Stimulated activated CD8-positive, alpha-beta memory T cell treated with anti-CD3 and anti-CD28 coated beads, Interleukin-2, amount 100 ng/mL, for 1 hour (primary cell): ENCODE measurements around the gene DYSF.

Source experiments
- DNase-seq, 2 donors: peaks; one replicate each; pipeline ENCODE4 v3.0.0-alpha.2; 2020; ENCODE audit warnings: low read depth in 2 of 2

Gene DYSF

DNA sequence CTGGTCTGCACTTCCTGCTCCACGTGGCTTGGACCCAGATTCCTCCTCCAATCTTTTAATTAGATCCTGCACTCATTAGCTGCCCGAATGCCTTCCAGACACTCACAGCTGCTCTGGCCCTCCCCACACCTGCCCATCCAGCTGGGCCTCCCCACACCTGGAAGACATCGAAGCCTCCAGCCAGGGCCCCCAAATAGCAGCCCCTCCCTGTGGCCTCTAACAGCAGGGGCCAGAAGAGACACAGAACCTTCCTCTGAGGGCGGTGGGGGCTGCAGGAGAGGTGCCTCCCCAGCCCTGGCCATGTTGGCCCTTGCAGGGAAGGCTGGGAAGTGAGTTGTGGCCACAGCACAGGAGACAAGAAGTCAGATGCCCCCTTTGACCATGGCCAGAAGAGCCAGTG lies 252.8 kb downstream of the DYSF start:
- no peak for DNase-seq

DNA sequence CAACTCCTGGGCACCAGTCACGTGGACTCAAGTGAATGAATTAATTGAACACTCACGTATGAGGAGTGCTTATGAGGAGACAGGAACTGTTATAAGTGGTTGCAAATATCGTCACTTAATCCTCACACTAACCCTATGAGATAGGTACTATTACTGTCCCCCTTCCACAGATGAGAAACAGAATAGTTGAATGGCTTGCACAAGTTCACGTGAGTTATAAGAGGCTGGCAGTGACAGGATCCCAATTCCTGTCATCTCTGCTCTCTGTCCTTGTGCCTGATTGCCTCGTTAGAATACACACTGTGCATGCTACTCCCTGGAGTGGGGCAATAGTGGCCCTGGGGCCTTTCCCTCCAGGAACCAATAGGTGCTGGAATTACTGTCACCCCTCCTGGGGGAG lies 253.5 kb downstream of the DYSF start:
- DNase-seq = no peak

DNA sequence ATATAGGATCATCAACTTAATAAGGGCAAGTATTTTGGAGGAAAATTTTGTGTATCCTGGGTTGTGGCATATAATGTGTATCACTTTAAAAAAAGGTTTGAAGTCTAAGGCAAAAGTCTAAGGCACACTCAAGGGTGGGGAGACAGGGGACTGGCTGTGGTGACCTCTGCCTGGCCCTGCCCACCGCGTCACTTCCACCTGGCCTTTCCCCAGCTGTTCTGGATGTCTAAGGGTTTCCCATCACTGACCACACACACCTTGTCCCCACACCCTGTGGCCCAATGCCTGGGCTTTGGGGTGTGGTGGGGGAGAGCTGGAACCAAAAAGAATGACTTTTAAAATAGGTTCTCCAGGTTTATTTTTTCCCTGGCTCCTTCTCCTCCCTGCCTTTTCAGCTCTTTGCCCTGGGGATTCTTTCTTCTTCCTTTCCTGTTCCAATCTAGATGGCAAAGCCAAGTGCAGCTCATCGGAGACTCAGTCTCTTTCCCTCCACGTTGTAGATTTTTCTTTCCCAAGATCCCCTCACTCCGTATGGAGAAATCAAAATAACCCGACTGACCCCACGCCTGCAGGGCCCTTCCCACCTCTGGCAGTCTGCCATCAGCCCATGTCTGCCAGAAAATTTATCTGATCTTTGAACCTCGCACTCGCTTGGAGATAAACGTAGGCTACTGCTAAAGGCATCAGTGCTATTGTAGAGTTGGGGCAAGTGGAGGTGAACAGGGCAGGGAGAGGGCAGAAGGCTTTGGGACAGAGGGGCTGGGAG lies 257.2 kb downstream of the DYSF start:
- no peak for DNase-seq

DNA sequence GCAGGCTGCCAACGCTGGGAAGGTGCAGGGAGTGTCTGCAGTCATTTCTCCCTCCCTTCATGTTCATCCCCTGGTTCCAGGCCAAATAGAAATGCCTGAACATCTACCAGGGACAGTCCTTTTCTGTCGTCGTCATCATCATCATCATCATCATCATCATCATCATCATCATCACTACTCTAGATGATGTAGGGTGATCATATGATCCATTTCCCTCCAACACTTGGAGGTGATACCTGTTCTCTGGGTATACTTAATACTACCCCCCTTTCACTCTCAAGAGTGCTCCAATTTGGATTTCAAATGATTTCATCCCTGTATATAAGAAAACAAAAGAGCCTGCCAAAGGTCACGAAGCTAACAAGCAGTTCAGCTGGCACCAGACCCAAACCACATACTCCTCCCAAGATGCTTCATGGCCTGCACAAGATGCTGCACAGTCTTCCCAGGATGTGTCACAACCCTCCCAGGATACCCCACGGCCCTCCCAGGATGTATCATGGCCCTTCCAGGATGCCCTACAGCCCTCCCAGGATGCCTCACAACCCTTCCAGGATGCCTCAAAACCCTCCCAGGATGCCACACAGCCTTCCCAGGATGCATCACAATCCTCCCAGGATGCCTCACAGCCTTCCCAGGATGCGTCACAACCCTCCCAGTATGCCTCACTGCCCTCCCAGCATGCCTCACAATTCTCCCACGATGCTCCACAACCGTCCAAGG lies 257.9 kb downstream of the DYSF start:
- no peak for DNase-seq

DNA sequence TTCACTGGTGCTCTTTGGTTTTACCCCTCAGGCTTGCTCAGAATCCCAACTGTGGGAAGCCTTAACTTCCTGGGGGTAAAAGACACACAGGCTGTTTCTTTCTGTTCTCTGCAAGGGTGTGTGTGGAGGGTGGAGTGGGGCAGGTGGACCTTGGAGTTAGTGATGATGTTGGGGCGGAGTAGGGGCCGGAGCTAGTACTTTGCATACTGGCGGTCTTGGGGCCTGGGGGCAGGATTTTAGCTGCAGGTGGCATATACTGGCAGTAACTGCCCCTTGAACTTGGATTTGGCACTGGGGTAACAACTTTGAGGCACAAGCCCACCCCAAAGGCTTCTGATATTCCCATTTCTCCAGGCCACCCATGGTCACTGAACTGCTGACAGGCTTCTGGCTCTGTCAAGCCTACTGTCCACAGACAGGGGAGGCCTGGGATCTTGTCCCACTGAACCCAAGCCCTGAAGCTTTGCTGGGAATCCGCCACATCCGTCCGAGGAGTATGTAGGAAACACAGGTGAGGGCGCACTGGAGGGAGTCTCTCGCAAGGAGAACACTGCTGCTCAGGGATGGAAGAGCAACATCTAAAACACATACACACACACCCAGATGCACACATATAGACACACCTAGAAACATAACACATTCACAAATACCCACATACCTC lies 258.9 kb downstream of the DYSF start:
- DNase-seq = no peak

DNA sequence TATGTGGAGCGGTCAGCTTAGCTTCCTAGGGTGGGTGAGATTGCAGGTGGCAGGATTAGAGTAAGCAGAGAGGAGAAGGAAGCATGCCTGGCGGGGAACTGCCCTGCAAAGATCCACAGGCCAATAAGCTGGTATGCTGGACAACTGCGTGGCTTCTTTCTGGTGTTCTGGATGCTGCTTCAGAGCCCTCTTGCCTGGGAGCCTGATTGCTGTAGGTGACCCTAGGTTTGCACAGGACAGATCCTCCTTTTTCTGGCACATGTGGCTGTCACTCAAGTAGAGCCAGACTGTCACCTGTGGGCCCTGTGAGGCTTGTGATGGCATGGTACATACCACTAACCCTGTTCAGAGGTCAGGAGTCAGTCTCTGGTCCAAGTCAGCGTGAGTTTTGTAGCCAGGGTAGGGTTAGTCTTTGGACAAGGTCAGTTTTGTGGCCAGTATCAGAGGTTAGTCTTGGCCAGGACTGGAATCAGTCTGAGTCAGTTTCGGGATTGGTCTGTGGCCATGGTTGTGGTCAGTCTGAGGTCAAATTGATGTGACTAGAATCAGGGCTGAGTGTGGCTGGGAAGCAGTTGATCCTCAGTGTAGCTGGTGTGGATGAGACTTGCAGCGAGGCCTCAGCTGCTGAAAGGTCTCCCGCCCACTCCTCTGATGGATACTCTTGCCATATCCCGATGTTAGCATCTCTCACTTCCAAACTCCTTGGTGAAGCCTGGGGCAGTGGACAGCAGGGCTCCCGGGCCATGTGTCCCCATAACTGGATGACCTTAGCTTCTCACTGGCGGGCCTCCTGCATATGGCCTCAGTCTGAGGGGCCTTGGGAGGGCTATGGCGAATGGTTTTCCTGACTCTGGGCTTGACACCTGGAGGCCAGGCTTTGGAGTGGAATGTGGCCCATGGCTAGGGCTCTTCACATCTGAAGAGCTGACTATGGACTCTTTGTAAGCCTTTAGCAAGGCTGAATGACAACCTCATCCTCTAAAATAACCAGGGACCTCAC lies 260.5 kb downstream of the DYSF start:
- DNase-seq = no peak

DNA sequence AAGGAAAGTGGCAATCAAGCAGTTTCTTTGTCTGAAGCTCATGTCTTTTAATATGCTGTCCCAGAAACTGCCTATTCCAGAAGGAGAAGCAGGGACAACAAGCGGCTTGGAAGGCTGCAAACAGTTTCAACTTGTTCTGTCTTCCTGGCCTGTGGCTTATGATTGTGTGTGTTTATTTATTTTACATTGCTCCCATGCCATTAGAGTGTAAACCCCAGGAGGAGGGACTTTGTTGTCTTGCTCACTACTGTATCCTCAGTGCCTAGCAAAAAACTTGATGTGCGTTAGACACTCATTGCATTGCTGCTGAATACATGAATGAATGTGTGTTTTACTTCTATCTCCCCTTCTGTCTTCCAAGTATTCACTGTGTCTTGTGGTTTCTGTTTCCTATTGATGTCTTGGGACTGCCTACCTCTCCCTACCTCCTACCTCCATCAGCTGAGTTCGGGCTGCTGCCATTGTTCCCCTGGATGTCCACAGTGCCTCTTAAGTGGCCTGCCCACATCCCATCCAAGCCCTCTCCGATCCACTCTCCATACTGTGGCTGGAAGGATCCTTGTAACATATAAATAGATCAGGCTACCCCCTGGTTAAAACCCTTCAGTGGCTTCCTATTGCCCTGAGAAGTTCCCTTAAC lies 261.4 kb downstream of the DYSF start:
- DNase-seq = no peak

DNA sequence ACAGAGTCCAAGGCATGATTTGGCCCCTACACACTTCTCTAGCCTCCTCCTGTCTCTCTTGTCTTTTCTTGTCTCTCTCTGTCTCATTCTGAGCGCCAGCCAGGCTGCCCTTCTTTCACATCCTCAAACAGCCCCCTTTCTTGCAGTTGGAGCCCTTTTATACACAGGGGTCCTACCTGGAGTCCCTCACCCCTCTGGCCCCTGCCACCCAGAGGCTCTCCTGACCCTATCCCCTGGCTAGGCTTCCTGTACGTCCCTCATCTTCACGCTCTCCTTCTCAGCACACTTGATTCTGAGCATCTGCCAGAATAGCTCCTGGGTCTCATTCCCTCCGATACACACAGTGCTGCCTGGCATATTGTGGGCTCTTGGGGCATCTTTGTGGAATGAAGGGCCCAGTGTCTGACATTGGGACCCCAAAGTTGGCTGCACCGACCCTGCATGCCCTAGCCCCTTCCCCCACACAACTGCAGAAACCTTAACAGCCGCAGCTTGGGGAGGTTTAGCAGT lies 261.9 kb downstream of the DYSF start:
- DNase-seq = no peak

DNA sequence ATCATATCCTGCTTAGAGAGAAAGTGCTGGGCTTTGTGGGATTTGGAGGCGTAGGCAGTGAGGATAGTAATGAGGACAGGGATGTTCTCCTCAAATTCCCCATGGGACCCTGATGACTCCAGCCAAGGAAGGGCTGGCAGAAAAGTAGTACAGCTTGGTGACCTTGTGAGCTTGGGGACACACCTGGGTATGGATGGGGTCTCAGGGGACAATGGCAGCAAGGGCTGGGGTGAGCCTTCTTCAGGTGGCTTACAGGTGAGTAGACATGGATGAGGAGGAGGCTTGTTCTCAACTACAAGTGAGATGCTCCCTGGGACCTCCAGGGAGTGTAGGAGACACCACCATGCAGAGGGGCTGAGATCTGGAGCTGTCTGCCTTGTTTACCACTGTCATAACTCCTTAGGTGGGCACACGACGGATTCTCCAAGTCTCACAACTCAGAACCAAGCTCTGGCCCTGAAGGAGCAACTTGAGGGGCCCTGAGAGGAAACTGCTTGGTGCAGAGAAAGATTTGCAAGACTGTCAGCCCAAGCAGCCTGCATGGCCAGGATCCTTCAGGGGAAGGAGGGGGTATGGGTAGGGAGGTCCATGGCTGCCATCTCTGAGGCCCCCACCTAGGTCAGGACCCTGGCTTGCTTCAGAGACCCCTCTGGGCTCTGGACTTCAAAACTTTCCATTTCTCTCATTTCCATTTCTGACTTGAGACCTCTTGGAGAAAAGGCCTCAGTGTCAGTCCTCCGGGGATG lies 262.8 kb downstream of the DYSF start:
- DNase-seq = no peak

DNA sequence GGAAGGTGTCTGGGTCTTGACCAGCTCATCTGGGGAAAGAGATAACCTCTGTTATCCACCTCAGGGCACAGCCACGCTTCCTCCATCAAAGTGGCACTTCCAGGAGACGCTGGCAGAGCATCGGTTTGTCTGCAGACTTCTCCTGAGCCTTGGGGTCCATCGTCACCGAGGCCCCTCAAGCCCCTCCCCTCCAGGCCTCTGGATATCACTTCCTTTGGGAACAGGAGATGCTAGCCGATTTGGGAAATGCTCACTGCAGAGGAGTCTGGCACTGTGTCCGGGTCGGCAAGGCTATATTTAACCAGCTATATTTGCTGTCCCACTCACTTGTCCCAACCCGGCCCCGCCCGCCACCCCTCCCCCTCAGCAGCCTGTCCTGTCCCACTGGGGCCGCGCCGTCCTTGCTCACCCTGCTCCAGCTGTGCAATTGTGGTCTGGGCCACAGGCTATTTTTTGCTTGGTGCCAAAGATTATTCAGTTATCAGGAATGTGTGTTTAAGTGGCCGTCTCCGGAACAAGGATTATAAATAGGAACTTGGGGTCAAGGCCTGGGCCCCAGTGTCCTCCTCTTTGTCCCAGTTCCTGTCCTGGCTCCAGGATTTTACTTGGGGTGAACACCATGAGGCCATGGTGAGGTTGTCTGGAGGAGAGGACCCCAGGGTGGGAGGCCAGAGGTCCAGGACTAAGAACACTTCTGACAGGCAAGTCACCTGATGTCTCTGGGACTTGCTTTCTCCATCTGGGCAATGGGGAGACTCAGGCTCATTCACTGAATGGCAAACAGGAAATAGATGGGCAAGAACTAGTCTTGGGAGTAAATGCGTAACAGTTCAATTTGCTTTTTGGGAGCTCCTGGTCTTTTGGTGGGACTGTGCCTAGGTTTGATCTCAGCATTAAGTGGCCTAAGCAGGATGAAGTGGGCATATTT lies 263.6 kb downstream of the DYSF start:
- DNase-seq = no peak

DNA sequence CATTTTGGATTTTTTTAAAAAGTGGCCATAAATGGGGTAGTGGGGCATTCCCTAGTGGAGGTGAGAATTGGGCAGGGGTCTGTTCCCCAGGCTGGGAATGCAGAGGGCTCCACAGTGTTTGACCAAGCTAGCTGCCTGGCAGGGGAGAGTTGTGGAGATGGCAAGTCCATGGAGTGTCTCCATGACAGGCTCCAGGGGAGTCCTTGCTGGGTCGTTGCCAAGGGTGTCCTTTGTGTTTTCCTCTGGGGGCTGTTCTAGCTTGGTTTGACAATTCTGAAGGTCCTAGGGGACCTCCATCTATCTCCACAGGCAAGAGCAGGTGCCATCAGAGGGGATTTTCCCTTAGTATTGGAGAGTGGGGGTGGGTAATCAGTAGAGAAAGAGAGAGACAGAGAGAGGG lies 265.3 kb downstream of the DYSF start:
- no peak for DNase-seq

DNA sequence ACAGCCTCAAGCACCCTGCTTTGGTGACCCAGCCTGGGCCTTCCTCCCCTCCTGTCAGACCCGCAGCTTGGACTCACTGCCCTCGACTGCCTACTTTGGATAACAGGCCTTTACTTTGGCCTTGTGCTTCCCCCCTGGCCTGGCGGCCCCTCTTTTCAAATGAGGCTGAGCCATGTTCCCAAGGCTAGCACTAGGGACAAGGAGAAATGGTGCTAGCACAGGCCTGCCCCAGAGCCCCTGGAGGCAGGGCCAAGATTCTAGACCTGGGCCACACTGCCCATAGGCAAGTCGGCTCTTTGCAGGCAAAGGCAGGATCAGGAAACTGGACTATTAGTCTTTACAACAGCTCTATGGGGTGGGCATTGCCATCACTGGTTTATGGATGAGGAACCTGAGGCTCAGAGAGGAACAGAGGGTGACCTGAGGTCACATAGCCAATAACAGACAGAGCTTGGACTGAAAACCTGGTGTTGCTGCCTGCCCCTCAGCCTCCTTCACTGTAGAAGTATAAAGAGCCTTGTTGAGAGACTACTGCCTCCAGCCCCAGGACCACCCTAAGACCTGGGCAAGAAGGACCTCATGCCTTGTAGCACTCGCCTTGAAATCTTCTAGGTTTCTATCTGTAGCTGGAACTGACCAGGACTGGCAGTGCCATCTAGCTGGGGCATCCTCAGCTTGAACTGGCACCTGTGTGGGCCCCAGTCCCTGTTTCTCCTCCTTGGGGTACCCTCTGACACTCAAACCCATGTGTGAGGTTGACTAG lies 266.3 kb downstream of the DYSF start:
- no peak for DNase-seq

DNA sequence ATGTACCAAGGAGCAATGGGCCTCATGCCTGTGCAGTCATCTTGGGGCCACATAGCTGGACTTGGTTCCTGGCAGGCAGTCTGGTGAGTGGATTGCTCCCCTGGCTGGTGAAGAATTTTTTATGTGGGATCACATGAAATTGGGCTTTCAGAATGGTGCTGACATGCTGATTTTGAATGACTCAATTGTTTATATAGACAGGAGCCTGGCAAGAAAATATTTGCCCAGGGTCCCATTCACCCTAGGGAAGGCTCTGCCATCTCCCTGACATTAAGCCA lies 266.9 kb downstream of the DYSF start:
- no peak for DNase-seq

DNA sequence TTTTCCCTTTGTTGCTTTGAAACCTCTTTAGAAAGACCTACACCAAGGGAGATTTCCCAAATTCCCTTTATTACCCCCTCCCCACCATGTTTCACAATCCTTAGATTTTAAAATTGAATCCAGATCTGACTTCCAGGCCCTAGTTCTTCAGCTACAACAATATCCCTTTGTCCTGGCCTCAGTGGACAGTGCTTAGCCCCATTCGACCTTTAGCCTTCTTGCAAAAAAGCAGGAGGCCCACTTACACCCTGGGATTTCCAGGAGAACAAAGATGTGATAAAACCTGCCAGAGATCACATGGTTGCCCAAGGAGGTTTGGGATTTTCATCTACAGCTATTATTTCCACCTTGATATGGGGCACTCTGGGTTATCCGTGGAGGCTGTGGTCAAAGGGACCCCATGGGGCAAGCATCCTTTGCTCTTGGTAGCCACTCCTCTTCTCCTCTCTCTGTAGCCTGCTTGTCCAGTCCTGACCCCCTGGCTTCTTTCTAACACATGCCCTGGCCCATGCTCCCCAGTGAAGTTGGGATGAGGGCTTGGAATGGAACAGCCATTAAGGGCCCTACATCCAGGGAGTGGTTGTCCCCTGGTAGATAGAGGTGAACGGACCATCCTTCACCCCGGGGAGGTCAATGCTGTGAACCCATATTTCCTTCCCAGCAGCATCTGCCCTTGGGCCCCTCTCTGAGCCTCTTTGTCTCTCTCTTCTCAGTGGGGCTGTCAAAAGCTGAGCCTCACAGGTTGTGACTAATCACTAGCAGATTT lies 267.4 kb downstream of the DYSF start:
- DNase-seq = no peak

DNA sequence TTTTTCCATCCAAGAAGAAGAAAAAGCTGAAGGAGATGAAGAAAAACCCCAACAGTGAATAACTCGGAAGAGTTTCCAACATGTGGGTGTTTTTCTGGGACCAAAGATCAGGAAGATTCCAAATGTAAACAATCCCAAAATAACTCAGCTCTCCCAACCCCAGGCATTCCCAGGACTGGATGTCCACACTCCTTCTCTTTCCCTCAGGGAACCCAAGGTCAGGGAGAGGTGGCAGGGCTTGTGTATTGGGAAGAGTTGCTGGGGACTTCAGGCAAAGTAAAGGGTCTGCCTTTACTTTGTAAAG lies 268.0 kb downstream of the DYSF start:
- DNase-seq = no peak

DNA sequence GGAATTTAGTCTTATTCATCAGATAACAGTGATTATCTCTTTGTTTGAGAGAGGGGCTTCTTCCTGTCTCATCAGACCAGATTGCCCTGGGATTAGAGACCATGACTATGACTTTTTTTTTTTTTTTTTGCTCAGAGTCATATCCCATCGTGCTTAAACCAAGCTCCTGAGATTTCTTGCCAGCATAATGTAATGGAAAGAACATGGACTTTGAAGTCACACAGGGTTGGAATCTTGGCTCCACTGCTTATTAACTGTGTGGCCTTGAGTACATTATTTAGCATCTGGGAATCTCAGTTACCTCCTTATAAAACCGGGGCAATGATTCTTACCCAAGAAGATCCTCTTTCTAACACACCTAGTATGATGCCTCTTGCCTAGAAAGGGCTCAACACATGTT lies 268.3 kb downstream of the DYSF start:
- DNase-seq = no peak

DNA sequence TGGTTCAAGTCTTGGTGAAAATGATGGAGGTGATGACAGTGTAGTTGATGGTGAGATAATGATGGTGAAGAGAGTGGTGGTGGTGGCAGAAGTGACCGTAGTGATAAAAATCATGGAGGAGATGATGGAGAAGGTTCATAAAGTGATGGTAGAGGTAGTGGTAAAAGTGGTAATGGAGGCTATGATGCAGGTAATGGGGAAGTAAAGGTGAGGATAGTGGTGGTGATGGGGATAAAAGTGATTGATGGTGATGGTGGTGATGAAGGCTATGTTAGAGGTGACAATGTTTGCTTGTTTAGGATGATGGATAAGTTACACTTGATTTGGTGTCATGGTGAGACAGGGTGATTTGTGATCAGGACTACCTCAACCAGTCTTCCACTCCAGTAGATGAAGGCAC lies 268.9 kb downstream of the DYSF start:
- DNase-seq = no peak

DNA sequence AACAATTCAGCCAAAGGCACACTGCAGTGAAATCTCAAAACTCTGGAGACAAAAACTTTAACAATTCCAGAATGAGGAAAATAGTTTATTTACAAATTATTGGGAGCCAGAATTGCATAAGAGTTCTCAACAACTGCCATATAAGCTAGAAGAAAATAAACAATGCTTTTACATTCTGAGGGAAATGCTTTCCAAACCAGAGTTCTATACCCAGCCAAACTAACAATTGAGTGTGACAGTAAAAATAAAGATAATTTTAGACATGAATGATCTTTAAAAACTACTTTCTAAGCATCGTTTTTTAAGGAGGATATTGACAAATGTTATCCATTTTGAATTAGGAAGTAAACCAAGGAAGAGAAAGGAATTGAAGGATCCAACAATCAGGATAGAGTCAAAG lies 271.4 kb downstream of the DYSF start:
- DNase-seq = no peak
